HG03521 (cell line): Measurements from ENCODE around the gene SMOC2.
"Not testable (repeated sequence)": the region's sequence is repeated elsewhere in the genome, so short reads cannot be mapped to it uniquely, and the experiment has no call there.

Experiments
- ATAC-seq: cut with Tn5 transposase; IDR thresholded peaks from one replicate; pipeline ENCODE4 v1.9.1; 2021; ENCODE audit warnings: mild to moderate bottlenecking, moderate library complexity; ENCODE audit not compliant: unreplicated experiment

SMOC2 gene

DNA sequence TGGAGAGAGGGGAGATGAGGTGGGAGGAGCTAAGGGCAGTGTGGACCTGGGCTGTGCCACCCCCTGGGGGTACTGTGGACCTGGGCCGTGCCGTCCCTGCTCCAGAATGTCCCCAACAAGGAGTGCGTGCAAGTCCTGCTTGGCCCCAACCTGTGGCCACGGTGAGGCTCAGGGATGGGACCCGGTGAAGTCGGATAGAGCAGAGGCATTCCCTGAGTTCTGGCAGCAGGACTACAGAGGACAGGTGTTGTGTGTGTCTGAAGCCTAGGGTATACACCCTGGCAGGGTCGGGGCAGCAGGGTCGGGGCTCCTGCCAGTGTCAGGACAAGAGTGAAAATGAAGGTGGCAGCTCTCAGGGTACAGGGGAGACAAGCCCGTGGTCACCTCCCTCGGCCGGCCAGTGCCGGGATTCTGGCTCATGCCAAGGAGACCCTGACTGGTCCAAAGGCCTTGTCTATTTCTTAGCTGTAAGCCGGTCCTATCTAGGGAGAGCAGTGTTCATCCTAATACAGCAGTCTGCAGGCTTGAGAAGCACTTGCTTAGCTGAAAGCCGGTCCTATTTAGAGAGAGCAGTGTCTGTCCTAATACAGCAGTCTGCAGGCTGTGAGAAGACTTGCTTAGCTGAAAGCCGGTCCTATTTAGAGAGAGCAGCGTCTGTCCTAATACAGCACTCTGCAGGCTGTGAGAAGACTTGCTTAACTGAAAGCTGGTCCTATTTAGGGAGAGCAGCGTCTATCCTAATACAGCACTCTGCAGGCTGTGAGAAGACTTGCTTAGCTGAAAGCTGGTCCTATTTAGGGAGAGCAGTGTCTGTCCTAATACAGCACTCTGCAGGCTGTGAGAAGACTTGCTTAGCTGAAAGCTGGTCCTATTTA lies 95.9 kb downstream of the SMOC2 start:
- no peak for ATAC-seq

GRCh38 chr6:168537540-168537884 lies 96.5 kb downstream of the SMOC2 start:
- ATAC-seq, result no peak

GRCh38 chr6:168538188-168538891 lies 97.4 kb downstream of the SMOC2 start:
- not testable (repeated sequence) for ATAC-seq

GRCh38 chr6:168538892-168539811 lies 98.2 kb downstream of the SMOC2 start:
- ATAC-seq, result no peak

GRCh38 chr6:168540713-168541291 lies 99.8 kb downstream of the SMOC2 start:
- no peak for ATAC-seq

DNA sequence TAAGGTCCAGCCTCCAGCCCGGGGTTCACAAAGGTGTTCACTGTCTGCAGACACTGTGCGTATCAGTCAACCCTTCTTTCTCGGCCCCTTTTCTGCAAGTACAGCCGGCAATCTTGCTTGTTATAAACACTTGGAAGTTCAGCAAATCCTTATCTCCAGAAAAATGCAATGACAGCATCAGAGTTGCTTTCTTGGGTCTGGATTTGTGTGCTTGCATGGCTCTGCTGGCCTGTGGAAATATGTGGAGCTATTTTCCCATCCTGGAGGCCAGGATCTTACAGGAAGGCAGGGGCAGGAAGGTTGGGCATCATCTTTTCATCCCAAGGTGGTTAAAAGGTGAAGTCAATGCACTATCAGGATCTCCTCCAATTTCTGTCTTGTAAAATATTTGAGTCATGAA lies 100.3 kb downstream of the SMOC2 start:
- no peak for ATAC-seq

DNA sequence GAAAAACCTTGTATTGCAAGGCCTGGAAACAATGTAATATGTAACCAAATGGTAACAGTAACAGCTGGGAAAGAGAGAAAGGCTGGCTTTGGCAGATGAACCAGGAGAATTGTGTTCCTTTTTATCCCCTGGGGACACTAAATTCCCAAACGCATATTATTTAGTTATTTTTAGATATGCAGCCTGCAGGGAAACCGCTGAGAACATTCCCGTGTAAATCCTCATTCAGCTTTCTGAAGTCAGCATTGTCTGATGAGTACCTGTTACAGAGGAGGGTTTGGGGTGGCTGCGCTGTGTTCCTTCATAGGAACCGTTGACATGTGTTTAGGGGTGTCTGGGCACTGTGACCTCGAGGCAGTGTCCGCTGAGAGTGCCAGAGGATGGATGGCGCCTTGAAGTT lies 101.3 kb downstream of the SMOC2 start:
- no peak for ATAC-seq

DNA sequence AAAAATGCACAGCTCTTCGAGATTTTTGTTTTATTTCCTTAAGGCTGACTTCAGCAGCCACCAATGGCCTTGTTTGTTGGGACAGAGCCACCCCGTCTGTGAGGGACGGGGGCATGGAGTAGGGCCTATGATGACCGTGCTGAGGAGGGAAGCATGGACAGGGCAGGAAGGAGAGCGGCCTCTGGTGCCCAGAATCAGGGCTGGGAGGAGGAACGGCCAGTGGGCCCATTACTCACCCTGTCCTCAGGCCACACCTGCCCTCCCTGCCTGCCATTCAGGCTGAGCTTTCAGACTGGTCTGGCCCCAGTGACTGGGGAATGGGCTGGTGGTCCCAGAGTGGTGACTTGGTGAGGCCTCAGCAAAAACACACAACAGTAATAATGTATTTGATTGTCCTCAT lies 104.4 kb downstream of the SMOC2 start:
- no peak for ATAC-seq

- ATAC-seq, result no peak
Observed at GRCh38 chr6:168546151-168546550, 105.2 kb downstream of the SMOC2 start.

GRCh38 chr6:168546730-168547129 lies 105.7 kb downstream of the SMOC2 start:
- no peak for ATAC-seq

- ATAC-seq, result no peak
Observed at GRCh38 chr6:168550326-168550725, 109.3 kb downstream of the SMOC2 start.

- ATAC-seq, result no peak
Observed at GRCh38 chr6:168554472-168554871, 113.5 kb downstream of the SMOC2 start.

- no peak for ATAC-seq
Observed at GRCh38 chr6:168554898-168555617, 114.1 kb downstream of the SMOC2 start.

DNA sequence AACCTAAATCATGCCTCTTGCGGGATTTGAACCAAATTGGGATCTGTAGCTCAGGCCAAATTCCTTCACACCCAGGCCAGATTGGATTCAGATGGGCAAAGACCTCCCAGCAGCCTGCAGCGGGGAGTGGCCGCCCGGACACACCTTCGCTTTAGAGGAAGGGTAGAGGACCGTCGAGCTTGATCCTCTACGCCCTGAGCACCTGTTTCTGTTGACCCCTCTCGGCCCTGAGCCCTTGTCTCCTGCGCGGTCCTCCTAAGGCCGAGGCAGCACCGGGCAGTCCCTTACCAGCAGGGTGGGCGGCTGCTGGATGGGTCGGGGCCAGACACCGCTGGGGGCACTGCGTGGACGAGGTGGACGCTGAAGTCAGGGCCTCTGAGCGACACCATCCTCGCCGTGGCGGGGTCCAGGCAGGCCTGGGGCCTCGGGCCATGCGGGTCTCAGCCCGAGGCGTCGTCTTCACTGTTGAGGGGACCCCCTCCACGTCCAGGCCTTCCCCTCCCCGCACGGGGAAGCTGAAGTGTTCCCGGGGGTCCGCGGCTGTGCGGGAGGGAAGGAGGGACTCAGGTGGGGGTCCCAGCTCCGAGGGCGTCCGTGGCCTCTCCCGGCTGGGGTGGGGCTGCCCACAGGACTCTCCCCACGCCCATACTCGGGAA lies 114.8 kb downstream of the SMOC2 start:
- no peak for ATAC-seq

DNA sequence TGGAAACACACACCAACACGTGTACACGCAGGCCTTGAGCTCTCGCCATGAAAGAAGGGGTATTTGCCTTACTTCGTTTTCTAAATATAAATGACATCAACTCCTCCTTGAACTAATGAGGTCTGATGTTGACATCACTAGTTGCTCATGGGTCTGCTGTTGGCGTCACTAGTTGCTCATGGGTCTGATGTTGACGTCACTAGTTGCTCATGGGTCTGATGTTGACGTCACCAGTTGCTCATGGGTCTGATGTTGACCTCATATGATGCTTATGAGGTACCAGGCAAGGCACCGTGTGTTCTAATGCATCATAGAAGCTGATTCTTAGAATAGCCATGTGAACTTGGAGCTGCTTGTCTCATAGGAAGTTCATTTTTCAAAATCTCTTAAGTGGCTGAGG lies 116.5 kb downstream of the SMOC2 start:
- ATAC-seq, result no peak

DNA sequence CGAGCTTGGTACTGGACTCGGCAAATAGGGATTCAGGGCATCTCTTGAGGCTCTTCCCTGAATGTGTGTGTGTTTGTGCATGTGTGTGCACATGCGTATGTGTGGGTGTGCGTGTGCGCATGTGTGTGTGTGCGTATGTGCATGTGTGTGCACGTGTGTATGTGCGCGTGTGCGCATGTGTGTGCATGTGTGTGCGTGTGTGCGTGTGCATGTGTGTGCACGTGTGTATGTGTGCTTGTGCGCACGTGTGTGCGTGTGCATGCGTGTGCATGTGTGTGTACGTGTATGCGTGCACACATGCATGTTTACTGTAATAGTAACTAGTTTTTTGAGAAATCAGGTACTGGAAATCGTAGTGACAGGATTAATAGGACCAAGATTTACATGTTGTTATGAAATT lies 117.7 kb downstream of the SMOC2 start:
- no peak for ATAC-seq

GRCh38 chr6:168559574-168560098 lies 118.7 kb downstream of the SMOC2 start:
- no peak for ATAC-seq

DNA sequence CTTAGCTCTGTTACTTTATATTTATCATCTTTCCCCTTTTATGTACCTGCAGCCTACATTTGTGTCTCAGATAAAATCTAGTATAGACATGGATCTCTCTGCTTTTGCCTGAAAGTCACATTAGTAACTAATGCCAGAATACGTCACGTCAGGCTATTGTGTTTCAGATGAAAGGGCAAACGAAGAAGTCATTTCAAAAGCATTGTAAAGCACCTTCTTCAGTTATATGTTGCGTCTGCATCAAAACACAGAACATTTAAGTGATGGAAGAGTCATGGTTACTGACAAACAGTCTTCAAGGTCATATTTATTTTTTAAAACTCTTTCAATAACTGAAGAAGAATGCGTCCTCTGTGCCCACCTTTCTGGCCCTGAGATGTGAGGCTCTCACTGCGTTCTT lies 119.1 kb downstream of the SMOC2 start:
- no peak for ATAC-seq

- no peak for ATAC-seq
Observed at GRCh38 chr6:168562576-168563151, 121.7 kb downstream of the SMOC2 start.
